ENCODE measurements around the gene POR. TPM values are rescaled to one million over a fixed set of nuclear protein-coding genes. Genes with fewer than 3 reads are reported as not detected.

Gene POR
- total and polyA plus RNA-seq, 2 experiments from 2014 or later: 87.9 to 97.9 TPM

- no peak for DNase-seq (ENCODE audit: low read depth in 1 of 2, low spot score in 1 of 2)
- no peak for TF ChIP-seq CTCF (IDR thresholded peaks at IDR 0.05; ENCODE audit: low read depth, low read length)
- H3K27ac ChIP-seq: no peak overlapping the region
- H3K4me1 ChIP-seq (ENCODE audit: low read depth): peaks cover 4% of the 10 kb centered on the region
- H3K9me3 ChIP-seq (ENCODE audit: low read depth): no peaks in the 10 kb centered on the region
- H3K4me3 ChIP-seq: no peak overlapping the region
- no peaks in the 10 kb centered on the region for H3K27me3 ChIP-seq
- H3K36me3 ChIP-seq: no peaks in the 10 kb centered on the region
These were observed 9.9 kb downstream of the POR start for GRCh38 chr7:75924889-75925288.

GRCh38 chr7:75925717-75926435 lies 10.9 kb downstream of the POR start:
- no peaks in the 10 kb centered on the region for H3K36me3 ChIP-seq
- no peak overlapping the region for H3K4me3 ChIP-seq
- H3K9me3 ChIP-seq (ENCODE audit: low read depth): no peaks in the 10 kb centered on the region
- peak in 1 of 2 donors; percentile 19 for DNase-seq (ENCODE audit: low read depth in 1 of 2, low spot score in 1 of 2)
- H3K27ac ChIP-seq: no peak overlapping the region
- peaks cover 4% of the 10 kb centered on the region for H3K4me1 ChIP-seq (ENCODE audit: low read depth)
- TF ChIP-seq CTCF (IDR thresholded peaks at IDR 0.05; ENCODE audit: low read depth, low read length): no peak
- H3K27me3 ChIP-seq: no peaks in the 10 kb centered on the region

GRCh38 chr7:75928568-75928914 lies 13.6 kb downstream of the POR start:
- no peak for DNase-seq (ENCODE audit: low read depth in 1 of 2, low spot score in 1 of 2)
- TF ChIP-seq CTCF (IDR thresholded peaks at IDR 0.05; ENCODE audit: low read depth, low read length): no peak
- no peak overlapping the region for H3K27ac ChIP-seq
- no peaks in the 10 kb centered on the region for H3K4me1 ChIP-seq (ENCODE audit: low read depth)
- H3K4me3 ChIP-seq: no peak overlapping the region
- H3K36me3 ChIP-seq: no peaks in the 10 kb centered on the region
- H3K27me3 ChIP-seq: no peaks in the 10 kb centered on the region
- no peaks in the 10 kb centered on the region for H3K9me3 ChIP-seq (ENCODE audit: low read depth)

GRCh38 chr7:75931680-75932079 lies 16.7 kb downstream of the POR start:
- Histone ChIP-seq H3K4me1 (ENCODE audit: low read depth) (no peaks in the 10 kb centered on the region), H3K36me3 (no peaks in the 10 kb centered on the region), H3K27ac (peak overlapping the region; percentile 15), H3K4me3 (no peak overlapping the region), H3K9me3 (ENCODE audit: low read depth) (no peaks in the 10 kb centered on the region), H3K27me3 (no peaks in the 10 kb centered on the region)
- no peak for DNase-seq (ENCODE audit: low read depth in 1 of 2, low spot score in 1 of 2)
- no peak for TF ChIP-seq CTCF (IDR thresholded peaks at IDR 0.05; ENCODE audit: low read depth, low read length)

- no peak overlapping the region for H3K4me3 ChIP-seq
- H3K4me1 ChIP-seq (ENCODE audit: low read depth): no peaks in the 10 kb centered on the region
- no peak for TF ChIP-seq CTCF (IDR thresholded peaks at IDR 0.05; ENCODE audit: low read depth, low read length)
- no peaks in the 10 kb centered on the region for H3K27me3 ChIP-seq
- H3K36me3 ChIP-seq: no peaks in the 10 kb centered on the region
- peak overlapping the region; percentile 51 for H3K27ac ChIP-seq
- H3K9me3 ChIP-seq (ENCODE audit: low read depth): no peaks in the 10 kb centered on the region
- peak in 1 of 2 donors; percentile 91 for DNase-seq (ENCODE audit: low read depth in 1 of 2, low spot score in 1 of 2)
These were observed 23.2 kb downstream of the POR start for GRCh38 chr7:75937958-75938786.
